ENCODE data around the gene ZBTB7C. TPM values are rescaled to one million over a fixed set of nuclear protein-coding genes. Genes with fewer than 3 reads are reported as not detected.

ZBTB7C gene
- total RNA-seq, 1 donor from 2014 or later = 15.0 TPM

- Histone ChIP-seq H3K4me3 (no peak overlapping the region), H3K36me3 (no peaks in the 10 kb centered on the region), H3K27ac (no peak overlapping the region), H3K9me3 (no peaks in the 10 kb centered on the region), H3K4me1 (peaks cover 10% of the 10 kb centered on the region), H3K27me3 (ENCODE audit: low read depth) (no peaks in the 10 kb centered on the region)
- intact Hi-C loops (cut with DNase I) = no loop called here
- DNase-seq (no peak), ATAC-seq (no peak)
- TF ChIP-seq, protein P1, sequence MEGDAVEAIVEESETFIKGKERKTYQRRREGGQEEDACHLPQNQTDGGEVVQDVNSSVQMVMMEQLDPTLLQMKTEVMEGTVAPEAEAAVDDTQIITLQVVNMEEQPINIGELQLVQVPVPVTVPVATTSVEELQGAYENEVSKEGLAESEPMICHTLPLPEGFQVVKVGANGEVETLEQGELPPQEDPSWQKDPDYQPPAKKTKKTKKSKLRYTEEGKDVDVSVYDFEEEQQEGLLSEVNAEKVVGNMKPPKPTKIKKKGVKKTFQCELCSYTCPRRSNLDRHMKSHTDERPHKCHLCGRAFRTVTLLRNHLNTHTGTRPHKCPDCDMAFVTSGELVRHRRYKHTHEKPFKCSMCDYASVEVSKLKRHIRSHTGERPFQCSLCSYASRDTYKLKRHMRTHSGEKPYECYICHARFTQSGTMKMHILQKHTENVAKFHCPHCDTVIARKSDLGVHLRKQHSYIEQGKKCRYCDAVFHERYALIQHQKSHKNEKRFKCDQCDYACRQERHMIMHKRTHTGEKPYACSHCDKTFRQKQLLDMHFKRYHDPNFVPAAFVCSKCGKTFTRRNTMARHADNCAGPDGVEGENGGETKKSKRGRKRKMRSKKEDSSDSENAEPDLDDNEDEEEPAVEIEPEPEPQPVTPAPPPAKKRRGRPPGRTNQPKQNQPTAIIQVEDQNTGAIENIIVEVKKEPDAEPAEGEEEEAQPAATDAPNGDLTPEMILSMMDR (IDR thresholded peaks at IDR 0.05) = no peak
Observed at GRCh38 chr18:48126240-48126639, 282.9 kb downstream of the ZBTB7C start.

DNA sequence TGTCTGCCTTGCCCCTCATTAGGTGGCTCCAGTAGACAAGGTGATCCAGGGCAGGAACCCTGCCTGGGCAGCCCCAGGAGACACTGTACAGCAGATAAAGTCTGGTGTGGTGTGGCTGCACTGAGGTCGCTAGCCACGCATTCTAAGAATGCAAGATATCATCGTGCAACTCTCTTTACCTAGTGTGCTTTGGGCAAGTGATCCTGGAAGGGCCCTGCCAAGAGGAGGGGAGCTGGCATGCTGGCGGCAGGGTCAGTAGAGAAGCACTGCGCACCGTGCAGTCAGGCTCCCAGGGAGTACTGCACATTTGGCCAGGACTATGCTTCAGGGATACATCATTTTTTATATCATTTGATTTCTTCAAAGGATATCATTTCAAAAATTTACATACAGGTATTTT is 283.5 kb downstream of the ZBTB7C start:
- intact Hi-C loops (cut with DNase I) = no loop called here

GRCh38 chr18:48124857-48125626 is 284.1 kb downstream of the ZBTB7C start:
- peaks cover 10% of the 10 kb centered on the region for H3K4me1 ChIP-seq
- no peaks in the 10 kb centered on the region for H3K9me3 ChIP-seq
- intact Hi-C loops (cut with DNase I) = no loop called here
- no peak for DNase-seq
- no peak overlapping the region for H3K27ac ChIP-seq
- no peak overlapping the region for H3K4me3 ChIP-seq
- no peak for ATAC-seq
- TF ChIP-seq, protein P1 (IDR thresholded peaks at IDR 0.05) = no peak
- H3K27me3 ChIP-seq (ENCODE audit: low read depth) = no peaks in the 10 kb centered on the region
- no peaks in the 10 kb centered on the region for H3K36me3 ChIP-seq

More for the DNA sequence above, 283.5 kb downstream of the ZBTB7C start:
- no peaks in the 10 kb centered on the region for H3K36me3 ChIP-seq
- H3K4me3 ChIP-seq = no peak overlapping the region
- TF ChIP-seq, protein P1 (IDR thresholded peaks at IDR 0.05) = no peak
- no peaks in the 10 kb centered on the region for H3K9me3 ChIP-seq
- no peak for DNase-seq
- no peak overlapping the region for H3K27ac ChIP-seq
- peak; percentile 53 to 62 for ATAC-seq
- peaks cover 10% of the 10 kb centered on the region for H3K4me1 ChIP-seq
- H3K27me3 ChIP-seq (ENCODE audit: low read depth) = no peaks in the 10 kb centered on the region

- DNase-seq (no peak), ATAC-seq (no peak)
- TF ChIP-seq, protein P1 (IDR thresholded peaks at IDR 0.05) = no peak
- Histone ChIP-seq H3K4me3 (no peak overlapping the region), H3K4me1 (peaks cover 10% of the 10 kb centered on the region), H3K36me3 (no peaks in the 10 kb centered on the region), H3K27me3 (ENCODE audit: low read depth) (no peaks in the 10 kb centered on the region), H3K9me3 (no peaks in the 10 kb centered on the region), H3K27ac (no peak overlapping the region)
- intact Hi-C loops (cut with DNase I) = no loop called here
Observed at GRCh38 chr18:48123941-48124340, 285.2 kb downstream of the ZBTB7C start.

- Histone ChIP-seq H3K27me3 (ENCODE audit: low read depth) (no peaks in the 10 kb centered on the region), H3K27ac (no peak overlapping the region), H3K4me1 (peaks cover 10% of the 10 kb centered on the region), H3K4me3 (no peak overlapping the region), H3K9me3 (no peaks in the 10 kb centered on the region), H3K36me3 (no peaks in the 10 kb centered on the region)
- ATAC-seq (no peak), DNase-seq (no peak)
- TF ChIP-seq, protein P1 (IDR thresholded peaks at IDR 0.05) = no peak
- intact Hi-C loops (cut with DNase I) = no loop called here
Observed at GRCh38 chr18:48123324-48123723, 285.9 kb downstream of the ZBTB7C start.

All from lower lobe of right lung (tissue), 2 donors.